Transverse colon (tissue), 4 donors: ENCODE data around the gene ZNF79.

ENCODE experiments used
- EP300 ChIP-seq: sonication (generic); formaldehyde crosslinking; IDR thresholded peaks from one replicate; pipeline ENCODE4 v1.6.1; 2017; ENCODE audit warnings: antibody characterized with exemption, low read depth
- POLR2A ChIP-seq: fragments of 450-650 bp; IDR thresholded peaks from one replicate; pipeline ENCODE4 v1.6.1; 2016; ENCODE audit warnings: antibody characterized with exemption, mild to moderate bottlenecking, moderate library complexity
- POLR2AphosphoS5 ChIP-seq, 3 donors: sonication (generic); formaldehyde crosslinking; IDR thresholded peaks; one replicate each; pipeline ENCODE4 v1.6.1; 2016; ENCODE audit warnings: antibody characterized with exemption in 3 of 3
- TF ChIP-seq, protein P1 (sequence below), 5 experiments: fragments of 200-600 bp in 3 of 5; fragments of 450-650 bp in 2 of 5; sonication (generic) in 3 of 5; IDR thresholded peaks; 1 replicate in 2 of 5; 2 replicates in 3 of 5; pipeline ENCODE4 v1.5.1; 2016 to 2017; ENCODE audit warnings: antibody characterized with exemption in 5 of 5, inconsistent platforms in 3 of 5, mild to moderate bottlenecking in 2 of 5, moderate library complexity in 1 of 5

DNA sequence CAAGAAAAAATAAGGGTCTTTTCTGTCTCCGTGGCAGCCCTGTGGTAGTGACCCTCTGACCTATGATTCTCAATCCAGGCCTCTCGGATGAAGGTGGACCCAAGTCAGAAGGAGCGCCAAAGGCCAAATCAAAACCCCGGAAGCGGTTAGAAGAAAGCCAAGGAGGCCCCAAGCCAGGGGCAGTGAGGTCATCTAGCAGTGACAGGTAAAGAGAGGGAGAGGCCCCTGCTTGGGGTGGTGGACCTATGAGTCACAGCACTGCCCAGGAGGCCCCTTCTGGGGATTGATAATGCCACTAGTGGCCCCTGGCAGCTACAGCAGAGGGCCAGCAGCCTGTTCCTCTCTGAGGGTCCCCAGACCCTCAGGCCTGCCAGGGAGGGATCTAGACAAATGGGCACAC is 33.6 kb upstream of the ZNF79 start:
- TF ChIP-seq, protein P1, sequence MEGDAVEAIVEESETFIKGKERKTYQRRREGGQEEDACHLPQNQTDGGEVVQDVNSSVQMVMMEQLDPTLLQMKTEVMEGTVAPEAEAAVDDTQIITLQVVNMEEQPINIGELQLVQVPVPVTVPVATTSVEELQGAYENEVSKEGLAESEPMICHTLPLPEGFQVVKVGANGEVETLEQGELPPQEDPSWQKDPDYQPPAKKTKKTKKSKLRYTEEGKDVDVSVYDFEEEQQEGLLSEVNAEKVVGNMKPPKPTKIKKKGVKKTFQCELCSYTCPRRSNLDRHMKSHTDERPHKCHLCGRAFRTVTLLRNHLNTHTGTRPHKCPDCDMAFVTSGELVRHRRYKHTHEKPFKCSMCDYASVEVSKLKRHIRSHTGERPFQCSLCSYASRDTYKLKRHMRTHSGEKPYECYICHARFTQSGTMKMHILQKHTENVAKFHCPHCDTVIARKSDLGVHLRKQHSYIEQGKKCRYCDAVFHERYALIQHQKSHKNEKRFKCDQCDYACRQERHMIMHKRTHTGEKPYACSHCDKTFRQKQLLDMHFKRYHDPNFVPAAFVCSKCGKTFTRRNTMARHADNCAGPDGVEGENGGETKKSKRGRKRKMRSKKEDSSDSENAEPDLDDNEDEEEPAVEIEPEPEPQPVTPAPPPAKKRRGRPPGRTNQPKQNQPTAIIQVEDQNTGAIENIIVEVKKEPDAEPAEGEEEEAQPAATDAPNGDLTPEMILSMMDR (IDR thresholded peaks at IDR 0.05), result no peak
- TF ChIP-seq EP300 (no peak), POLR2AphosphoS5 (IDR thresholded peaks at IDR 0.05) (no peak), POLR2A (no peak)
